Astrocyte (in vitro differentiated cells and primary cell): ENCODE measurements around the gene KDM4F.

Source experiments
- CTCF ChIP-seq: IDR thresholded peaks from 2 replicates; pipeline ENCODE4 v1.5.1; 2011; ENCODE audit warnings: low read depth, mild to moderate bottlenecking, inconsistent platforms, low read length, moderate library complexity; ENCODE audit not compliant: insufficient read depth
- EZH2 ChIP-seq: IDR thresholded peaks from 2 replicates; pipeline ENCODE4 v1.6.1; 2012; ENCODE audit warnings: mild to moderate bottlenecking, low read length, inconsistent platforms; ENCODE audit not compliant: insufficient read depth

- no peak for TF ChIP-seq CTCF
- TF ChIP-seq EZH2: no peak
These were observed 40.7 kb downstream of the KDM4F start, which contains the start of gene ENDOD1 for GRCh38 chr11:95089620-95090542.
